Ishikawa (cell line): ENCODE measurements around the gene CCL27.

ENCODE experiments used
- CEBPB ChIP-seq: IDR thresholded peaks from 2 replicates; pipeline ENCODE4 v1.6.1; 2012
- CREB1 ChIP-seq: IDR thresholded peaks from 2 replicates; pipeline ENCODE4 v1.6.1; 2012; ENCODE audit warnings: low read depth
- EGR1 ChIP-seq: IDR thresholded peaks from 2 replicates; pipeline ENCODE4 v1.6.1; 2012
- EP300 ChIP-seq: IDR thresholded peaks from 2 replicates; pipeline ENCODE4 v1.6.1; 2012; ENCODE audit warnings: borderline replicate concordance
- FOXM1 ChIP-seq: IDR thresholded peaks from 2 replicates; pipeline ENCODE4 v1.6.1; 2012; ENCODE audit warnings: low read depth, borderline replicate concordance
- MAX ChIP-seq: IDR thresholded peaks from 2 replicates; pipeline ENCODE4 v1.6.1; 2012
- NFIC ChIP-seq: IDR thresholded peaks from 2 replicates; pipeline ENCODE4 v1.6.1; 2012
- RAD21 ChIP-seq: IDR thresholded peaks from 2 replicates; pipeline ENCODE4 v1.6.1; 2012; ENCODE audit warnings: low read depth
- REST ChIP-seq: IDR thresholded peaks from 2 replicates; pipeline ENCODE4 v1.6.1; 2012; ENCODE audit warnings: low read depth, mild to moderate bottlenecking
- TAF1 ChIP-seq: IDR thresholded peaks from 2 replicates; pipeline ENCODE4 v1.6.1; 2012; ENCODE audit warnings: low read depth, mild to moderate bottlenecking
- TCF12 ChIP-seq: IDR thresholded peaks from 2 replicates; pipeline ENCODE4 v1.6.1; 2012; ENCODE audit warnings: low read depth
- TEAD4 ChIP-seq: IDR thresholded peaks from 2 replicates; pipeline ENCODE4 v1.6.1; 2012
- USF1 ChIP-seq: IDR thresholded peaks from 2 replicates; pipeline ENCODE4 v1.6.1; 2012
- YY1 ChIP-seq: IDR thresholded peaks from 2 replicates; pipeline ENCODE4 v1.6.1; 2012; ENCODE audit warnings: low read depth
- ZBTB7A ChIP-seq: IDR thresholded peaks from 2 replicates; pipeline ENCODE4 v1.6.1; 2012; ENCODE audit warnings: low read depth

The CCL27 gene

GRCh38 chr9:34669809-34670562, 7.5 kb upstream of the CCL27 start:
- no peak for TF ChIP-seq TCF12

GRCh38 chr9:34665381-34666250, 3.2 kb upstream of the CCL27 start:
- no peak for TF ChIP-seq EP300
- TF ChIP-seq TCF12: no peak
- 0 out of 2 replicates have a peak, but pooled peaks have one; percentile 15 for TF ChIP-seq YY1
- TF ChIP-seq FOXM1: no peak
- no peak; the same call in 1 of the 2 replicates for TF ChIP-seq MAX
- peak; percentile 40; the same call in 1 of the 2 replicates for TF ChIP-seq TEAD4
- TF ChIP-seq CREB1: peak; percentile 94
- no peak for TF ChIP-seq RAD21
- no peak for TF ChIP-seq NFIC
- no peak for TF ChIP-seq REST
- peak; percentile 88 for TF ChIP-seq ZBTB7A
- TF ChIP-seq TAF1: peak; percentile 47; the same call in 1 of the 2 replicates
- TF ChIP-seq EGR1: peak; percentile 93
- TF ChIP-seq CEBPB: no peak
- TF ChIP-seq USF1: no peak

GRCh38 chr9:34665067-34665380, 2.6 kb upstream of the CCL27 start:
- TF ChIP-seq NFIC: no peak
- TF ChIP-seq RAD21: no peak
- no peak for TF ChIP-seq TCF12
- no peak for TF ChIP-seq TAF1
- no peak for TF ChIP-seq ZBTB7A
- TF ChIP-seq FOXM1: no peak
- TF ChIP-seq MAX: no peak
- TF ChIP-seq EGR1: no peak
- no peak for TF ChIP-seq USF1

- TF ChIP-seq RAD21 (peak; percentile 38; the same call in 1 of the 2 replicates), USF1 (no peak)
These were observed 2.0 kb upstream of the CCL27 start for GRCh38 chr9:34664281-34665066.

GRCh38 chr9:34663303-34663605, 797 bp upstream of the CCL27 start:
- TF ChIP-seq REST: no peak
- TF ChIP-seq MAX: no peak
- no peak for TF ChIP-seq TAF1
- TF ChIP-seq USF1: no peak
- TF ChIP-seq TEAD4: no peak
- no peak for TF ChIP-seq CREB1
- no peak for TF ChIP-seq FOXM1
- TF ChIP-seq YY1: no peak
- TF ChIP-seq EP300: no peak
- TF ChIP-seq RAD21: no peak
- no peak for TF ChIP-seq CEBPB
- no peak for TF ChIP-seq TCF12
- no peak for TF ChIP-seq NFIC
- TF ChIP-seq ZBTB7A: no peak
- TF ChIP-seq EGR1: no peak
